Gastroesophageal sphincter (tissue), 4 donors: ENCODE measurements around the gene FAT1. TPM values are rescaled to one million over a fixed set of nuclear protein-coding genes. Genes with fewer than 3 reads are reported as not detected.

Experiments
- ATAC-seq: fragments of 150-250 bp; one replicate; pipeline ENCODE4 v1.9.1; 2016; ENCODE audit warnings: mild to moderate bottlenecking, moderate library complexity
- H3K27ac ChIP-seq, 4 donors: fragments of 200-600 bp; sonication (generic) in 3 of 4; 1 replicate in 3 of 4; 2 replicates in 1 of 4; pipeline ENCODE4 v1.5.1; 2016 to 2019
- H3K27me3 ChIP-seq: fragments of 200-600 bp; sonication (generic); one replicate; pipeline ENCODE4 v1.5.1; 2019
- H3K36me3 ChIP-seq, 2 donors: fragments of 200-600 bp; sonication (generic); one replicate each; pipeline ENCODE4 v1.5.1; 2019; ENCODE audit warnings: control low read depth in 1 of 2
- H3K4me1 ChIP-seq, 3 donors: fragments of 200-600 bp; sonication (generic); 1 replicate in 2 of 3; 2 replicates in 1 of 3; pipeline ENCODE4 v1.5.1; 2016 to 2019; ENCODE audit warnings: control low read depth in 2 of 3
- H3K4me3 ChIP-seq, 2 donors: fragments of 200-600 bp; sonication (generic); one replicate each; pipeline ENCODE4 v1.5.1; 2019; ENCODE audit warnings: mild to moderate bottlenecking in 1 of 2, moderate library complexity in 1 of 2
- H3K9me3 ChIP-seq, 3 donors: fragments of 200-600 bp; sonication (generic); one replicate each; pipeline ENCODE4 v1.5.1; 2017 to 2019; ENCODE audit warnings: control low read depth in 2 of 3
- CTCF ChIP-seq, 4 experiments: fragments of 200-600 bp in 2 of 4; fragments of 450-650 bp in 2 of 4; sonication (generic) in 1 of 4; IDR thresholded peaks; one replicate each; pipeline ENCODE4 v1.5.1; 2017 to 2019; ENCODE audit warnings: antibody characterized with exemption in 4 of 4, mild to moderate bottlenecking in 2 of 4, moderate library complexity in 2 of 4
- EP300 ChIP-seq: sonication (generic); formaldehyde crosslinking; IDR thresholded peaks from one replicate; pipeline ENCODE4 v1.6.1; 2017; ENCODE audit warnings: antibody characterized with exemption, mild to moderate bottlenecking
- POLR2A ChIP-seq, 2 donors: fragments of 450-650 bp; IDR thresholded peaks; one replicate each; pipeline ENCODE4 v1.6.1; 2017; ENCODE audit warnings: antibody characterized with exemption in 2 of 2, mild to moderate bottlenecking in 2 of 2, moderate library complexity in 1 of 2
- POLR2AphosphoS5 ChIP-seq: sonication (generic); formaldehyde crosslinking; IDR thresholded peaks from one replicate; pipeline ENCODE4 v1.6.1; 2017; ENCODE audit warnings: antibody characterized with exemption
- WGBS, 2 donors: methylation state at CpG; one replicate each; pipeline ENCODE4 v1.1.5; 2018; ENCODE audit warnings: low coverage in 1 of 2; 5-methylcytosine and 5-hydroxymethylcytosine counted together
- total RNA-seq, 4 donors: library from RNA; depleted of rRNA; stranded (reverse); fragments of >200 nt; gene quantifications; one replicate each; pipeline ENCODE4 v1.1.0, GENCODE V29; 2016

Gene FAT1
- total RNA-seq = 100 to 1,000 TPM in 3 of 4 donors, 10 to 100 TPM in 1; 84.4 to 279 (median 154) TPM

GRCh38 chr4:186723292-186724057 is at the start of gene FAT1:
Gene FAT1 (minus strand): TSS chr4:186723856. CDS start chr4:186709827, 14,029 bp downstream.
- peak; percentile 35 for TF ChIP-seq POLR2AphosphoS5
- no peak for TF ChIP-seq EP300
- no peak for TF ChIP-seq CTCF (IDR thresholded peaks at IDR 0.05)
- TF ChIP-seq POLR2A (IDR thresholded peaks at IDR 0.05) = peak; percentile 65 to 81
- peaks cover 0 to 50% (median 0%) of the 10 kb centered on the region in 3 donors for H3K4me1 ChIP-seq
- peak within 1 kb of the TSS; percentile 88 to 99 (median 96) for H3K27ac ChIP-seq
- ATAC-seq = peak; percentile 60
- H3K4me3 ChIP-seq = peak within 1 kb of the TSS; percentile 73 to 92
- peaks cover 0 to 10% (median 0%) of the 10 kb centered on the region in 3 donors for H3K9me3 ChIP-seq
- H3K36me3 ChIP-seq = no peaks in the 10 kb centered on the region
- no peaks in the 10 kb centered on the region for H3K27me3 ChIP-seq
- 0% methylated on average over 9 of the region's 112 CpGs; no CpG with 5 or more reads in 1 of the 2 donors for whole genome bisulfite sequencing, 2 donors

DNA sequence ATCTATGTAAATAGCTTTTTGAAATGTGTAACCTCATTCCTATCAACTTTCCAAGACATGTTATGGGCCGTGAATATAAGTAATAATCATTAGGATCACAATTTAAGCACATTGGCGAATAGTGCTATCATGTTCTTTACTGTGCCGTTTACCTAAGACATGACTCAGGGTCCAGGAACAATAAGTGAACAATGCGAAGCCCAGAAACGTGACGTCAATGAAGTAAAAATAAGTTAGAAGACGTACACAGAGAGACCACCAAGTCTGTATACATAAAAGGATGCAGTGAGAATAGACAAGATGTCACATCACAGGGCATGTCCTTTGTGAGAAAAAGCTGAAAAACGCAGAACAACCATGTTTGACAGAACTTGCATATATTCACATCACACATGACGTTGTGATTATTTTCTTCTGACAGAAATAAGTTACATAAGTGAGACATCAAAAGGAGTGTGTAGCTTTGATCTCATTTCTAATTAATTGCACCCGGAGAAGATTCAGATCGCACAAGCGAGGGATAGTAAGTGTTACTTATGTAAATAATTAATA is 49.4 kb upstream of the FAT1 start:
- Histone ChIP-seq H3K36me3 (no peaks in the 10 kb centered on the region), H3K4me1 (no peaks in the 10 kb centered on the region), H3K27me3 (no peaks in the 10 kb centered on the region), H3K9me3 (no peaks in the 10 kb centered on the region), H3K27ac (no peak overlapping the region), H3K4me3 (no peak overlapping the region)
- TF ChIP-seq POLR2AphosphoS5 (no peak), CTCF (IDR thresholded peaks at IDR 0.05) (no peak), EP300 (no peak), POLR2A (IDR thresholded peaks at IDR 0.05) (no peak)
- no peak for ATAC-seq
- 50 to 54% methylated on average over 9 to 12 of the region's 12 CpGs for WGBS, 2 donors

- TF ChIP-seq CTCF (IDR thresholded peaks at IDR 0.05) (no peak), EP300 (no peak), POLR2A (IDR thresholded peaks at IDR 0.05) (no peak), POLR2AphosphoS5 (no peak)
- Histone ChIP-seq H3K27me3 (no peaks in the 10 kb centered on the region), H3K4me3 (no peak overlapping the region), H3K9me3 (no peaks in the 10 kb centered on the region), H3K27ac (no peak overlapping the region), H3K36me3 (no peaks in the 10 kb centered on the region), H3K4me1 (no peaks in the 10 kb centered on the region)
- ATAC-seq = no peak
- WGBS, 2 donors = 57 to 89% methylated on average over 2 of the region's 2 CpGs
Measured at GRCh38 chr4:186771624-186772023, 48.0 kb upstream of the FAT1 start.

DNA sequence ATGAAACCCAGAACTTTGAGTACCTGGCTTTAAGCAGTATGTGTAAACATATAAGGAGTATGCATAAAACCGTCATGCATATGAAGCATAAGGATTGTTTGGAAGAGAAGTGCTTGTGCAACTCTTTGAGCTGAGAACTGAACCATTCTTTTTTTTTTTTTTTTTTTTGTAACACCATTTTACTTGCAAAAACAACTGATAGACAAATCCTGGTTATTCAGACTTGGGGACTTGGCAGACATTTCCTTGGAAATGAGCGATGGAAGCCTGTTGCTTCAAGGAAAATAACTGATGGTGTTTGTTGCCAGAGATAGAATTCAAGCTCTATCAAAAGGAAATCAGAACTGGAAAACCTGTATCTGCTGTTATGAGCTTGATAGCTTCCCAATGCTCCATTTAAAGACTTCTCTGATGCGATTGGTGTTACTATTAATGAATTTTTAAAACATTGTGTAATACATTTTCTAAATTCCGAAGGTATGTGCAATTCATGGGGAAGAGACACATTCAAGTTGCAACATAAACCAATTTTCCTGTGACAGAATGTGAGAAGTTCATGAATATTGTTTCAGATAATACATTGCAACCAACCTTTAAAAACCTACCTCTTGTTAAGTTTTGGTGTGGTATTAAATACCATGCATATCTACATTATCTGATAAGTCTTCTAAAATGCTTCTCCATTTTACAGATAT is 47.0 kb upstream of the FAT1 start:
- Histone ChIP-seq H3K9me3 (no peaks in the 10 kb centered on the region), H3K4me1 (no peaks in the 10 kb centered on the region), H3K36me3 (no peaks in the 10 kb centered on the region), H3K4me3 (no peak overlapping the region), H3K27ac (no peak overlapping the region), H3K27me3 (no peaks in the 10 kb centered on the region)
- WGBS, 2 donors = 78 to 92% methylated on average over 3 to 4 of the region's 4 CpGs
- TF ChIP-seq CTCF (IDR thresholded peaks at IDR 0.05) (no peak), POLR2A (IDR thresholded peaks at IDR 0.05) (no peak), EP300 (no peak), POLR2AphosphoS5 (no peak)
- ATAC-seq = no peak
